ENCODE data around the gene MEX3B. TPM values are rescaled to one million over a fixed set of nuclear protein-coding genes. Genes with fewer than 3 reads are reported as not detected.
A peak's percentile ranks its signal among the peaks of the same experiment; 100 is the strongest.

MEX3B gene
- total and polyA plus RNA-seq, 9 of the 15 experiments (the other 6 are each of a cell fraction or from before 2014, with no cell fraction given), result 0.94 to 12.8 (median 3.6) TPM

GRCh38 chr15:82045892-82046665, at the start of gene MEX3B (continued):
- TF ChIP-seq CHD7 (IDR thresholded peaks at IDR 0.05; ENCODE audit: low read depth, low read length) (no peak), KLF13 (tag; IDR thresholded peaks at IDR 0.05; ENCODE audit: borderline replicate concordance, low read depth) (no peak), CBFA2T3 (IDR thresholded peaks at IDR 0.05) (0 out of 2 replicates have a peak, but pooled peaks have one; percentile 1), HDAC1 (IDR thresholded peaks at IDR 0.05) (0 out of 4 replicates have a peak, but pooled peaks of 1 of the 2 experiments have one; percentile 17), VEZF1 (CRISPR knock-in tag; IDR thresholded peaks at IDR 0.05) (peak; percentile 95), ZNF184 (CRISPR knock-in tag; IDR thresholded peaks at IDR 0.05) (no peak), ZNF740 (CRISPR knock-in tag; IDR thresholded peaks at IDR 0.05) (no peak), ZNF740 (tag; IDR thresholded peaks at IDR 0.05) (peak in 1 of 2 experiments; percentile 86; a peak in 2 of 4 replicates), PHB2 (IDR thresholded peaks at IDR 0.05; ENCODE audit: low read depth) (no peak)
